HG03575 (cell line): Measurements from ENCODE around the gene BTD.
A peak's percentile ranks its signal among the peaks of the same experiment; 100 is the strongest.
"Not testable (repeated sequence)": the region's sequence is repeated elsewhere in the genome, so short reads cannot be mapped to it uniquely, and the experiment has no call there.

ENCODE experiments used
- ATAC-seq: cut with Tn5 transposase; IDR thresholded peaks from one replicate; pipeline ENCODE4 v1.9.1; 2021; ENCODE audit not compliant: unreplicated experiment, insufficient number of reproducible peaks, low FRiP score; ENCODE audit errors: extremely low read depth

BTD gene

GRCh38 chr3:15601046-15601398, 523 bp upstream of the BTD start:
- peak; percentile 1 for ATAC-seq

DNA sequence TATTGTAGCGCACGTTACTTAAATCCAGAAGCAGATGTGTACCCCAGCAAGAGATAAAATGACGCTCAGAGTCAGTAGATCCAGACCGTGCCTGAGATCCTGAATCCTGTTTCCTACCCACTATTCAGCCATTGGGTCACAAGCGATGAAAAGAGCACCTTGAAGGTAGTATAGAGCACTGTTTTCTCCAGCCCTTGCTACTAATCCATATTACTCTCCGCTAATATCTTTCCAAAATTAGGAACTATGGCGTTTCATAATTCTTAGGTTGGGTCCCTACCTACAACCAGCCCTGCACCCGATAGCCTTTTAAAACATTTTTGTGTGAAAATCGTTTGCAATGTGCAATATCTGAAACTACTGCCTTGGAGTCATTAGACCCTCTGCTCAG, 596 bp downstream of the BTD start:
- peak; percentile 3 for ATAC-seq

DNA sequence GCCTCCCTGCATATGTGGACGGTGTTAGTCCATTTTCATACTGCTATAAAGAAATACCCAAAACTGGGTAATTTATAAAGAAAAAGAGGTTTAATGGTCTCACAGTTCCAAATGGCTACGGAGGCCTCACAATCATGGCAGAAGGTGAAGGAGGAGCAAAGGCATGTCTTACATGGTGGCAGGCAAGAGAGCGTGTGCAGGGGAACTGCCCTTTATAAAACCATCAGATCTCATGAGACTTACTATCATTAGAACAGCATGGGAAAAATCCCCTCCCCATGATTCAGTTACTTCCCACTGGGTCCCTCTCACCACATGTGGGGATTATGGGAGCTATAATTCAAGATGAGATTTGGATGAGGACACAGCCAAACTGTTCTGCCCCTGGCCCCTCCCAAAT, 1.3 kb downstream of the BTD start:
- not testable (repeated sequence) for ATAC-seq

DNA sequence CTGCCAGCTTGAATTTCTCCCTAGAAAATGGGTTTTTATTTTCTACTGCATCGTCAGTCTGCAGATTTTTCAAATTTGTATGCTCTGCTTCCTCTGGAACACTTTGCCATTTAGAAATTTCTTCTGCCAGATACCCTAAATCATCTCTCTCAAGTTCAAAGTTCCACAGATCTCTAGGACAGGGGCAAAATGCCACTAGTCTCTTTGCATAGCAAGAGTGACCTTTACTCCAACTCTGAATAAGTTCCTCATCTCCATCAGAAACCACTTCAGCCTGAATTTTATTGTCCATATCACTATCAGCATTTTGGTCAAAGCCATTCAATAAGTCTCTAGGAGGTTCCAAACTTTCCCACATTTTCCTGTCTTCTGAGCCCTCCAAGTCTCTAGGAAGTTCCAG, 3.0 kb downstream of the BTD start:
- ATAC-seq = not testable (repeated sequence)

DNA sequence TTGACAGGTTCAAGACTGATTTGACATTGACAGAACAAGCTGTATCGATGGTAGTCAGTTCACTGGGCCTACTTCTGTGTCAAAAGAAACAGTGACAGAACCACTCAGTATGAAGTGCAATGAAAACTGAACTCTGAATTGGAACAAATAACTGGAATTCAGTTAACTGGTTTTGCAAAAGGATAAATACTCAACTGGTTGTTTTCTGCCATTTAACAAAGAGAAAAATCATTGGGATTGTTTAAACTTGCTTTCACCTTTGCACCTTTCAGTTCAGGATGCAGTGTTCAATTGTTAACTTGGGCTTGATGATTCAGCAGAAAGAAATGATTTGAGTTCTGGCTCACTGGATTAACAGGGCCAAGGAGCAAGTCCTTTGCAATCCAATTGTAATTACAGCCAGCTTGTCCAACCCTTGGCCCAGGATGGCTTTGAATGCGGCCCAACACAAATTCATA, 4.9 kb downstream of the BTD start:
- ATAC-seq = no peak

- no peak for ATAC-seq
These were observed 8.7 kb downstream of the BTD start for GRCh38 chr3:15610082-15610759.

- ATAC-seq = no peak
These were observed 9.5 kb downstream of the BTD start for GRCh38 chr3:15611018-15611417.

- no peak for ATAC-seq
These were observed 10.5 kb downstream of the BTD start for GRCh38 chr3:15612001-15612400.

- no peak for ATAC-seq
These were observed 13.4 kb downstream of the BTD start for GRCh38 chr3:15614958-15615357.

- no peak for ATAC-seq
These were observed 14.5 kb downstream of the BTD start for GRCh38 chr3:15616053-15616452.

DNA sequence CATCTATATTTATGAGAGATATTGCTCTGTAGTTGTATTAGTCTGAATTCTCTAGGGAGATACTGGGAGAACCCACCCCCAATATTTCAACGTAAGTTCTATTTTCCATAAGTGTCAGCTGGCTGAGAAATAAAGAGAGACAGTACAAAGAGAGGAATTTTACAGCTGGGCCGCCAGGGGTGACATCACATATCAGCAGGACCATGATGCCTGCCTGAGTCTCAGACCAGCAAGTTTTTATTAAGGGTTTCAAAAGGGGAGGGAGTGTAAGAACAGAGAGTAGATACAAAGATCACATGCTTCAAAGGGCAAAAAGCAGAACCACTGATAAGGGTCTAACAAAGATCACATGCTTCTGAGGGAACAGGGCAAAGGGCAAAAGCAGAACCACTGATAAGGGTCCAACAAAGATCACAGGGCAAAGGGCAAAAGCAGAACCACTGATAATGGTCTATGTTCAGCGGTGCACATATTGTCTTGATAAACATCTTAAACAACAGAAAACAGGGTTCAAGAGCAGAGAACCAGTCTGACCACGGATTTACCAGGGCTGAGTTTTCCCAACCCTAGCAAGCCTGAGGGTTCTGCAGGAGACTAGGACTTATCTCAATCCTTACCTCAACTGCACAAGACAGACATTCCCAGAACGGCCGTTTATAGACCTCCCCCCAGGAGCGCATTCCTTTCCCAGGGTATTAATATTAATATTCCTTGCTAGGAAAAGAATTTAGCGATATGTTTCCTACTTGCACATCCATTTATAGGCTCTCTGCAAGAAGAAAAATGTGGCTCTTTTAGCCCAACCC, 18.3 kb downstream of the BTD start:
- not testable (repeated sequence) for ATAC-seq

- no peak for ATAC-seq
These were observed 22.2 kb downstream of the BTD start for GRCh38 chr3:15623535-15624440.

GRCh38 chr3:15628967-15629366, 27.4 kb downstream of the BTD start:
- no peak for ATAC-seq

DNA sequence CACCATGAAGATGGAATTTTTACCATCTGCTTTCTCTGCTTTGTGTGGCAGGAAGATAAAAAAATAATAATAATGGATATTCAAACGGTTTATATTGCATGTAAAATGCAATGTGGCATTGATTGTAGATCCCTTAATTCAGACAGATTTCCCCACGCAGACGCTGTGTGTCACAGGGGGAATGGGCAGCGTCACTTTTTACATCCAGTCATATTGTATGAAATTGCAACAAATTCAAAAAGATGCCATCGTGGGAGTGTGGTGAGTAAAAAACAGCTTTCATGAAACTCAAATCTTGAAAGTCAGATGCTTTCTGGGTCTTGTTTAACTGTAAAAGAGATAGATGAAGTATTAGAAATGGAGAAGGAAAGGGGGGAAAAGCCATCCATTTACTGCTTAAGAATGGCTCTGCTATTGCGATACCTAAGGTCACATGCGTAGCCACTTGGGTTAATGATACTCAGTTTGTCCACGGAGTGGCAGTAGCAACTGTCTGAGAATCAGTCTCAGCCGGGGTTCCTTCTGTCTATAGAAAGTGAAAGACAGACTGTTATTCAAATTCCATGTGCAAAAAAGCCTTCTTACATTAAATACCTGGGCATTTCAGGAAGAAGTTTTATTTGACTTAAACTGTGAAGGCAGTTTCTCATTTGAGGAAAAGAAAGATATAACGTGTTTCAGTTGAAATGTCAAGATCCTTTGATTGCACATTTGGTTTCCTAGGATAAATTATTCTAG, 28.5 kb downstream of the BTD start:
- peak; percentile 76 for ATAC-seq

GRCh38 chr3:15630646-15631350, 29.3 kb downstream of the BTD start:
- no peak for ATAC-seq

GRCh38 chr3:15631426-15632211, 30.1 kb downstream of the BTD start:
- ATAC-seq = no peak

DNA sequence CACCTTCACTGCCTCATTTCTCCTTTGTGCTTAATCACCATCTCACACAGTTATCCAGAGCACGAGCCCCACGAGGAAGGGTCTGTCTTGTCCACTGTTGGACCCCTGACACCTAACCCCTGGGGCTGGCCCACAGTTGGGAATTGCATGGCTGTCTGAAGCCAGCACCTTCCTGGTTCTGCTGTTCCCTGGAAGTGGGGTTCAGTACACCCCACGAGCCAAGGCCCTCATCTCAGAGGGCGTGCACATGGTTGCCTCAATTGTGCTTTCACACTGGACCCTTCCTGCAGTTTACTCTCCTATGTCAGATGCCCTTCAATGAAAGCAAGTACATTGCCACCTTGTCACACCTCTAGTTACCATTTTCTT, 30.7 kb downstream of the BTD start:
- no peak for ATAC-seq

DNA sequence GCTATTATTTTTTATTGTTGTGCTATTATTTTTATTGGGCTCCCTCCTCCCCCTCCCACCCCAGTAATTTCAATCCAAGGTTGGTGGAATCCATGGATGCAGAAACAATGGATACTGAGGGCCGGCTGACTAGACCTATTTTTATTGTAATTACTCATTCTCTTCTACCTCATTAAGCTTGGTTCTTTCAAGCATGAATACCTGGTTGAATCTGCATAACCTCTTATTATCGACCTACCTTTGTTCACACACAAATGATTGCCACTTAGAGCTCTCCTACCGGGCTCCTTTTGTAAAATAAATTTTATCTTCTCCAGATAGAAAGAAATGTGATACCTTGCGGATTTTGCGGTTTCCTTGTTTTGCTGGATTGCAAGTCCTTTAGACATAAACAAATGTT, 31.6 kb downstream of the BTD start:
- no peak for ATAC-seq
